ENCODE results near the gene PPIA. TPM values are rescaled to one million over a fixed set of nuclear protein-coding genes. Genes with fewer than 3 reads are reported as not detected.

The PPIA gene
- total RNA-seq, 3 donors from 2014 or later, result 792 to 1,320 (median 1,014) TPM

GRCh38 chr7:44794331-44794730 is 2.1 kb upstream of the PPIA start:
- Histone ChIP-seq H3K4me3 (no peak overlapping the region), H3K9me3 (no peaks in the 10 kb centered on the region), H3K4me1 (ENCODE audit: low read depth) (peaks cover 15% of the 10 kb centered on the region), H3K36me3 (ENCODE audit: low read depth) (no peaks in the 10 kb centered on the region)
- no peak for ATAC-seq
- TF ChIP-seq, protein P1, sequence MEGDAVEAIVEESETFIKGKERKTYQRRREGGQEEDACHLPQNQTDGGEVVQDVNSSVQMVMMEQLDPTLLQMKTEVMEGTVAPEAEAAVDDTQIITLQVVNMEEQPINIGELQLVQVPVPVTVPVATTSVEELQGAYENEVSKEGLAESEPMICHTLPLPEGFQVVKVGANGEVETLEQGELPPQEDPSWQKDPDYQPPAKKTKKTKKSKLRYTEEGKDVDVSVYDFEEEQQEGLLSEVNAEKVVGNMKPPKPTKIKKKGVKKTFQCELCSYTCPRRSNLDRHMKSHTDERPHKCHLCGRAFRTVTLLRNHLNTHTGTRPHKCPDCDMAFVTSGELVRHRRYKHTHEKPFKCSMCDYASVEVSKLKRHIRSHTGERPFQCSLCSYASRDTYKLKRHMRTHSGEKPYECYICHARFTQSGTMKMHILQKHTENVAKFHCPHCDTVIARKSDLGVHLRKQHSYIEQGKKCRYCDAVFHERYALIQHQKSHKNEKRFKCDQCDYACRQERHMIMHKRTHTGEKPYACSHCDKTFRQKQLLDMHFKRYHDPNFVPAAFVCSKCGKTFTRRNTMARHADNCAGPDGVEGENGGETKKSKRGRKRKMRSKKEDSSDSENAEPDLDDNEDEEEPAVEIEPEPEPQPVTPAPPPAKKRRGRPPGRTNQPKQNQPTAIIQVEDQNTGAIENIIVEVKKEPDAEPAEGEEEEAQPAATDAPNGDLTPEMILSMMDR (IDR thresholded peaks at IDR 0.05), result no peak
- no peak for DNase-seq
- intact Hi-C loops (cut with DNase I, micrococcal nuclease), result no loop called here

- TF ChIP-seq, protein P1 (IDR thresholded peaks at IDR 0.05), result no peak
- peak; percentile 35 for ATAC-seq
- Histone ChIP-seq H3K4me3 (peak overlapping the region; percentile 86), H3K9me3 (no peaks in the 10 kb centered on the region), H3K36me3 (ENCODE audit: low read depth) (no peaks in the 10 kb centered on the region), H3K4me1 (ENCODE audit: low read depth) (peaks cover 15% of the 10 kb centered on the region)
- intact Hi-C loops (cut with DNase I, micrococcal nuclease), result no loop called here
- DNase-seq, result no peak
Measured at GRCh38 chr7:44796034-44796503, 412 bp upstream of the PPIA start.

DNA sequence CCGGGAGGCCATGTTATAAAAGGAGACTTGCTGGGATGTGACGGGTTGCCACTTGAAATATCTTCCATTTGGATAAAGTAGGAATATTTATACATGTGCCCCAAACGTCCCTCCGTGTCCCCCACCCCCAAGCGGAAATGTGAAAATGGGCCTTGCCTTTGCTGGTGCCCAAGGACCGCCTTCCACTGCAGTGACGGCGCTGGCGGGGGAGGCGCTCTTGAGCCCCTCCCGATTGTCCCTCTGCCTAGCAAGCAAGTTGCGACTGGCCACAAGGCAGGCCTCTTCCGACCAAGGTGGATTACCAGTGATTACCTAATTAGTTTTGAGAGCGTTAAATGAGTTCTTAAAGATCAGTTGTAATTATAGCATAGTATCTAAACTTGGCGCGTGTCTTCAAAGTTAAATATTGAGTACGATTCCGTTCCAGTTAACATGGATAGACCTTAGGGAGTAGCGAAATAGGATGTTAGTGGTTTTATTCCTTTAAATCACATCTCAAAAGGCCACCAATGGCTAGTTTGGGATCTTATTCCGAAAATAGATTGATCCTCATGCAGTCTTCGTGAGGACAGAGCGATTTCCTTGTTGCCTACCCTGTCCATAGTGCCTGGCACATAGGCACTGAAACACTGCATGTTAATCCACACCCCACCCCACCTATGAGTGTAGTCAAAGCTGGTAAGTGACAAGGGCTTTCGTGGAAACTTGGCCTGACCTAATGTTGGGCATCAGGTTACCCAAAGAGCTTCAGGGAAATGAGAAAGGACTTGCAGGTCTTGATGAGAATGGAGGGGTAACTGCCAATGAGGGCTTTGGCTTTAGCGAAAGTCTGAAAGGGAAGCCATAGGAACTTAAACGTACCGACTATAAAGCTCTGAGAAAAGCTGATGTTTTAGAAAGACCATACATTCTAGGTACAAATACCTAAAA is 1.1 kb downstream of the PPIA start:
- H3K36me3 ChIP-seq (ENCODE audit: low read depth), result peaks cover 12% of the 10 kb centered on the region

DNA sequence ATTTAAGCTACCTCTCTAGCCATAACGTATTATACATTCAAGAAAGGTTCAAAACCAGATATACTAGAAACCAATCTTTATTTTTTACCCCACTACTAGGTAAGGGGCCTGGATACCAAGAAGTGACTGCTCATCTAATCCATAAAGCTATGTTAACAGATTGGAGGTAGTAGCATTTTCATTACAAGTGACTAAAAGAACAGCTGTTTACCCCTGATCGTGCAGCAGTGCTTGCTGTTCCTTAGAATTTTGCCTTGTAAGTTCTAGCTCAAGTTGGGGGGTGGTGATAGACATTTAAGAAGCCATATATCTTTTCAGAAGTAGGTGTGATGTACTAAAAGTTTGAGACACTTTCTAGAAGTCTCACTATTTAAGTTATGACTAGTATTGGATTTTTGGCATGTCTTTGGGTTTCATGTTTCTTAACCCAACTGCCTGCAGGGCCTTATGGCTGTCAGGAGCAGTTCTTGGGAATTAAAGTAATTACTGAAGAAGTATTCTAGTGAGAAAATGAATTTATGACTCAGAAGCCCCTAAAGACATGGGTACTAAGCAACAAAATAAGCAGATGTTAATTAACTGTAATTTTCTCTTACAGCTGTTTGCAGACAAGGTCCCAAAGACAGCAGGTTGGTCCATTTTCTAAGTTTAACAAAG is 2.3 kb downstream of the PPIA start:
- DNase-seq, result no peak
- Histone ChIP-seq H3K9me3 (no peaks in the 10 kb centered on the region), H3K36me3 (ENCODE audit: low read depth) (peaks cover 13% of the 10 kb centered on the region), H3K4me1 (ENCODE audit: low read depth) (peaks cover 15% of the 10 kb centered on the region), H3K4me3 (no peak overlapping the region)
- TF ChIP-seq, protein P1 (IDR thresholded peaks at IDR 0.05), result no peak
- intact Hi-C loops (cut with DNase I, micrococcal nuclease), result no loop called here
- ATAC-seq, result no peak

More for the DNA sequence above, 1.1 kb downstream of the PPIA start:
- ATAC-seq (peak; percentile 79), DNase-seq (peak; percentile 92 to 93 (median 93))
- intact Hi-C loops (cut with DNase I, micrococcal nuclease), result no loop called here
- TF ChIP-seq, protein P1 (IDR thresholded peaks at IDR 0.05), result peak; percentile 58
- no peaks in the 10 kb centered on the region for H3K9me3 ChIP-seq
- peak overlapping the region; percentile 86 for H3K4me3 ChIP-seq
- peaks cover 15% of the 10 kb centered on the region for H3K4me1 ChIP-seq (ENCODE audit: low read depth)

DNA sequence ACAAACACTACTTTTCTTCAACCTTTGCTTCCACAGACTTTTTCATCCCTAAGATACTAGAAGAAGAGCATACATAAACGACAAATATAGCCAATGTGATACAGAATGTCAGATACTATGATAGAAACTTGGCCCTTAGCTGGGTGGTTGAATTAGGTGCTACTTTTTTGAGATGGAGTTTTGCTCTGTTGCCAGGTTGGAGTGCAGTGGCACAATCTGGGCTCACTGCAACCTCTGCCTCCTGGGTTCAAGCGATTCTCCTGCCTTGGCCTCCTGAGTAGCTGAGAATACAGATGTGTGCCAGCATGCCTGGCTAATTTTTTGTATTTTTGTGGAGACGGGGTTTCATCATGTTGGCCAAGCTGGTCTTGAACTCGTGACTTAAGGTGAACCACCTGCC is 3.5 kb downstream of the PPIA start:
- DNase-seq (no peak), ATAC-seq (no peak)
- intact Hi-C loops (cut with DNase I, micrococcal nuclease), result no loop called here
- Histone ChIP-seq H3K9me3 (no peaks in the 10 kb centered on the region), H3K36me3 (ENCODE audit: low read depth) (peaks cover 13% of the 10 kb centered on the region), H3K4me3 (no peak overlapping the region), H3K4me1 (ENCODE audit: low read depth) (peaks cover 15% of the 10 kb centered on the region)
- TF ChIP-seq, protein P1 (IDR thresholded peaks at IDR 0.05), result no peak
